RPMI7951 (cell line): ENCODE measurements around the gene KIAA0232. TPM values are rescaled to one million over a fixed set of nuclear protein-coding genes. Genes with fewer than 3 reads are reported as not detected.
A peak's percentile ranks its signal among the peaks of the same experiment; 100 is the strongest.

Experiments used
- DNase-seq: peaks from one replicate; pipeline ENCODE4 v3.0.0-alpha.2; 2012; ENCODE audit warnings: low read depth
- total RNA-seq: library from RNA; depleted of rRNA; stranded (reverse); fragments of >200 nt; shearing (Covaris generic); gene quantifications from 2 replicates; pipeline ENCODE4 v1.2.3, GENCODE V29; 2014; rRNA removed

Gene KIAA0232
- total RNA-seq = 14.1 and 17.4 TPM in 2 replicates

GRCh38 chr4:6782147-6782845 is at the start of gene KIAA0232:
Gene KIAA0232, plus strand, starts transcription at chr4:6782727. Its CDS starts 41,727 bp downstream, at chr4:6824454.
- peak; percentile 93 for DNase-seq

GRCh38 chr4:6733358-6734164 is 49.0 kb upstream of the KIAA0232 start:
- no peak for DNase-seq

- DNase-seq = no peak
These were observed 48.3 kb upstream of the KIAA0232 start for GRCh38 chr4:6734165-6734786.

- DNase-seq = no peak
These were observed 42.6 kb upstream of the KIAA0232 start for GRCh38 chr4:6739920-6740319.

- no peak for DNase-seq
These were observed 42.2 kb upstream of the KIAA0232 start for GRCh38 chr4:6740347-6740746.

GRCh38 chr4:6742507-6742906 is 40.0 kb upstream of the KIAA0232 start:
- DNase-seq = no peak

GRCh38 chr4:6742989-6743388 is 39.5 kb upstream of the KIAA0232 start:
- DNase-seq = no peak

GRCh38 chr4:6746721-6747293 is 35.7 kb upstream of the KIAA0232 start:
- no peak for DNase-seq

- no peak for DNase-seq
These were observed 35.1 kb upstream of the KIAA0232 start for GRCh38 chr4:6747294-6748051.

GRCh38 chr4:6748286-6748685 is 34.2 kb upstream of the KIAA0232 start:
- DNase-seq = no peak

- peak; percentile 39 for DNase-seq
These were observed 33.0 kb upstream of the KIAA0232 start for GRCh38 chr4:6749340-6750171.

GRCh38 chr4:6750286-6751221 is 32.0 kb upstream of the KIAA0232 start:
- DNase-seq = no peak

- DNase-seq = no peak
These were observed 30.7 kb upstream of the KIAA0232 start for GRCh38 chr4:6751611-6752485.

GRCh38 chr4:6752486-6752829 is 30.1 kb upstream of the KIAA0232 start:
- no peak for DNase-seq

GRCh38 chr4:6753103-6753560 is 29.4 kb upstream of the KIAA0232 start:
- no peak for DNase-seq

- DNase-seq = no peak
These were observed 28.6 kb upstream of the KIAA0232 start for GRCh38 chr4:6753891-6754290.

GRCh38 chr4:6754481-6755087 is 27.9 kb upstream of the KIAA0232 start:
- DNase-seq = no peak
